ENCODE results near the gene SFXN4. TPM values are rescaled to one million over a fixed set of nuclear protein-coding genes. Genes with fewer than 3 reads are reported as not detected.
"Not testable (repeated sequence)": the region's sequence is repeated elsewhere in the genome, so short reads cannot be mapped to it uniquely, and the experiment has no call there.

SFXN4 gene
- total RNA-seq, 1 experiment from 2014 or later = 67.0 TPM

DNA sequence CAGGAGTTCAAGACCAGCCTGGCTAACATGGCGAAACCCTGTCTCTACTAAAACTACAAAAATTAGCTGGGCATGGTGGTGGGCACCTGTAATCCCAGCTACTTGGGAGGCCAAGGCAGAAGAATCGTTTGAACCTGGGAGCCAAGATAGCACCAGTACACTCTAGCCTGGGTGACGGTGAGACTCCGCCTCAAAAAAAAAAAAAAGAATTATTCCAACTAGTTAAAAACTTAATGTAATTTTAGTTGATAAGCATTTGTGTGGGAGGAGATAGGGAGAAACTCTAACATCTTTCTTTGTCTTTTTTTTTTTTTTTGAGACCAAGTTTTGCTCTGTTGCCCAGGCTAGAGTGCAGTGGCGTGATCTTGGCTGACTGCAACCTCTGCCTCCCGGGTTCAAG is 58.4 kb downstream of the SFXN4 start:
- H3K27me3 ChIP-seq (ENCODE audit: control insufficient read depth, insufficient read depth, low read length); POLR2A ChIA-PET; intact Hi-C loops (cut with micrococcal nuclease; ENCODE audit: unreplicated experiment); H3K27ac ChIP-seq (ENCODE audit: low read length); H3K9me3 ChIP-seq (ENCODE audit: control insufficient read depth, insufficient read depth, low read depth, low read length); H3K4me3 ChIP-seq (ENCODE audit: low read depth in 2 of 2, low read length in 2 of 2); DNase-seq (ENCODE audit: low read depth, low spot score); BruUV-seq (replicated peaks); CTCF ChIA-PET; in situ Hi-C loops (cut with HindIII; ENCODE audit: low pct_unique_long_range_greater_than_20kb, low sequenced_read_pairs); ATAC-seq: not testable (repeated sequence)
- peaks cover 10% of the 10 kb centered on the region for H3K36me3 ChIP-seq (ENCODE audit: control insufficient read depth, insufficient read depth, low read length)
- peaks cover 15% of the 10 kb centered on the region for H3K4me1 ChIP-seq (ENCODE audit: control insufficient read depth, insufficient read depth, low read length)

DNA sequence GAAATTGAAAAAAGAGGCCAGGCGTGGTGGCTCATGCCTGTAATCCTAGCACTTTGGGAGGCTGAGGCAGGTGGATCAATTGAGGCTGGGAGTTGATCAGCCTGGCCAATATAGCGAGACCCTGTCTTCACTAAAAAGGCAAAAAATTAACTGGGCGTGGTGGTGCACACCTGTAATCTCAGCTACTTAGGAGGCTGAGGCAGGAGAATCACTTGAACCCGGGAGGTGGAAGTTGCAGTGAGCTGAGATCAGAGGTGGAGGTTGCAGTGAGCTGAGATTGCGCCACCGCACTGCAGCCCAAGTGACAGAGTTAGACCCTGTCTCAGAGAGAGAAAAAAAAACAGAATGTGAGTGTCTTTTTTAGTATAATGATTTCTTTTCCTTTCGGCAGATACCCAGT is 59.6 kb downstream of the SFXN4 start:
- ATAC-seq; BruUV-seq (replicated peaks); CTCF ChIA-PET; H3K9me3 ChIP-seq (ENCODE audit: control insufficient read depth, insufficient read depth, low read depth, low read length); H3K4me3 ChIP-seq (ENCODE audit: low read depth in 2 of 2, low read length in 2 of 2); DNase-seq (ENCODE audit: low read depth, low spot score); intact Hi-C loops (cut with micrococcal nuclease; ENCODE audit: unreplicated experiment); POLR2A ChIA-PET; H3K27ac ChIP-seq (ENCODE audit: low read length); H3K27me3 ChIP-seq (ENCODE audit: control insufficient read depth, insufficient read depth, low read length); in situ Hi-C loops (cut with HindIII; ENCODE audit: low pct_unique_long_range_greater_than_20kb, low sequenced_read_pairs); H3K36me3 ChIP-seq (ENCODE audit: control insufficient read depth, insufficient read depth, low read length): not testable (repeated sequence)
- peaks cover 15% of the 10 kb centered on the region for H3K4me1 ChIP-seq (ENCODE audit: control insufficient read depth, insufficient read depth, low read length)

DNA sequence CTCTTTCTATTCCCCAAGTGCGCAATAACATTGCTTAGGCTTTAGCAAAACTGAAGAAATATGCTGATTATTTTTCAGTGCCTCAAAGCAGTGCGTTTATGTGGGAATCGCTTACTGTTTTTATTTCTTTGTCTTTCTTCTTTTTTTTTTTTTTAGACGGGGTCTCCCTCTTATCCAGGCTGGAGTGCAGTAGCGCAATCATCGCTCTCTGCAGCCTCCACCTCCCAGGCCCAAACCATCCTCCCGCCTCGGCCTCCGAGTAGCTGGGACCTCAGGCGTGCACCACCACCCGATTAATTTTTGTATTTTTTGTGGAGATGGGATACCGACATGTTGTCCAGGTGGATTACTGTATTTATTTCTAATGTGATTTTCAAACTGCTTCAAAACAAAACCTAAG is 60.4 kb downstream of the SFXN4 start:
- ChIA-PET CTCF (no interaction called here), POLR2A (no interaction called here)
- H3K4me3 ChIP-seq (ENCODE audit: low read depth in 2 of 2, low read length in 2 of 2) = peak overlapping the region; percentile 69 to 90
- ATAC-seq = no peak
- peak overlapping the region; percentile 78 for H3K27ac ChIP-seq (ENCODE audit: low read length)
- H3K9me3 ChIP-seq (ENCODE audit: control insufficient read depth, insufficient read depth, low read depth, low read length) = no peaks in the 10 kb centered on the region
- peaks cover 3% of the 10 kb centered on the region for H3K36me3 ChIP-seq (ENCODE audit: control insufficient read depth, insufficient read depth, low read length)
- in situ Hi-C loops (cut with HindIII; ENCODE audit: low pct_unique_long_range_greater_than_20kb, low sequenced_read_pairs) (no loop called here), intact Hi-C loops (cut with micrococcal nuclease; ENCODE audit: unreplicated experiment) (no loop called here)
- BruUV-seq (replicated peaks) = TSS peak; percentile 81
- no peaks in the 10 kb centered on the region for H3K27me3 ChIP-seq (ENCODE audit: control insufficient read depth, insufficient read depth, low read length)
- DNase-seq (ENCODE audit: low read depth, low spot score) = no peak
- TF ChIP-seq, protein P1, sequence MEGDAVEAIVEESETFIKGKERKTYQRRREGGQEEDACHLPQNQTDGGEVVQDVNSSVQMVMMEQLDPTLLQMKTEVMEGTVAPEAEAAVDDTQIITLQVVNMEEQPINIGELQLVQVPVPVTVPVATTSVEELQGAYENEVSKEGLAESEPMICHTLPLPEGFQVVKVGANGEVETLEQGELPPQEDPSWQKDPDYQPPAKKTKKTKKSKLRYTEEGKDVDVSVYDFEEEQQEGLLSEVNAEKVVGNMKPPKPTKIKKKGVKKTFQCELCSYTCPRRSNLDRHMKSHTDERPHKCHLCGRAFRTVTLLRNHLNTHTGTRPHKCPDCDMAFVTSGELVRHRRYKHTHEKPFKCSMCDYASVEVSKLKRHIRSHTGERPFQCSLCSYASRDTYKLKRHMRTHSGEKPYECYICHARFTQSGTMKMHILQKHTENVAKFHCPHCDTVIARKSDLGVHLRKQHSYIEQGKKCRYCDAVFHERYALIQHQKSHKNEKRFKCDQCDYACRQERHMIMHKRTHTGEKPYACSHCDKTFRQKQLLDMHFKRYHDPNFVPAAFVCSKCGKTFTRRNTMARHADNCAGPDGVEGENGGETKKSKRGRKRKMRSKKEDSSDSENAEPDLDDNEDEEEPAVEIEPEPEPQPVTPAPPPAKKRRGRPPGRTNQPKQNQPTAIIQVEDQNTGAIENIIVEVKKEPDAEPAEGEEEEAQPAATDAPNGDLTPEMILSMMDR (IDR thresholded peaks at IDR 0.05) = no peak
- peaks cover 15% of the 10 kb centered on the region for H3K4me1 ChIP-seq (ENCODE audit: control insufficient read depth, insufficient read depth, low read length)

DNA sequence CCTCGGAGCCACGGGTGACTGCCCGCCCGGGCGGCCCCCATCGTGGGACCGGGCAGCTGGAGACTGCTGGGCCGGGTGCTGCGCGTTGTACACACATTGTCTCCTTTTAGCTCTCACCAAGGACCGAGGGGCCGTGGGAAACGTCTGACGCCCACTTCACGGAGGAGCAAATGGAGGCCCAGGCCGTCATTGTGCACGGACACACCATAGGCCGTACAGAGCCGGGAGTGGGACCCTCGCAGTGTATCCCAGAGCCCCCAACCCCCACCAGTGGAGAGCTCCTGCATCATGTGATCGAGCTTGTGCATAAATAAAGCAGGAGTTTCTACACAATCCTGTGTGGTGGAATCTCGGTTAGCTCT is 60.9 kb downstream of the SFXN4 start:
- DNase-seq (ENCODE audit: low read depth, low spot score) (no peak), ATAC-seq (peak; percentile 44)
- Histone ChIP-seq H3K36me3 (ENCODE audit: control insufficient read depth, insufficient read depth, low read length) (peaks cover 3% of the 10 kb centered on the region), H3K9me3 (ENCODE audit: control insufficient read depth, insufficient read depth, low read depth, low read length) (no peaks in the 10 kb centered on the region), H3K27ac (ENCODE audit: low read length) (peak overlapping the region; percentile 78), H3K4me1 (ENCODE audit: control insufficient read depth, insufficient read depth, low read length) (peaks cover 15% of the 10 kb centered on the region), H3K4me3 (ENCODE audit: low read depth in 2 of 2, low read length in 2 of 2) (peak overlapping the region; percentile 69 to 90), H3K27me3 (ENCODE audit: control insufficient read depth, insufficient read depth, low read length) (no peaks in the 10 kb centered on the region)
- in situ Hi-C loops (cut with HindIII; ENCODE audit: low pct_unique_long_range_greater_than_20kb, low sequenced_read_pairs) = no loop called here
- no TSS peak for BruUV-seq (replicated peaks)
- POLR2A ChIA-PET = no interaction called here
- TF ChIP-seq, protein P2, sequence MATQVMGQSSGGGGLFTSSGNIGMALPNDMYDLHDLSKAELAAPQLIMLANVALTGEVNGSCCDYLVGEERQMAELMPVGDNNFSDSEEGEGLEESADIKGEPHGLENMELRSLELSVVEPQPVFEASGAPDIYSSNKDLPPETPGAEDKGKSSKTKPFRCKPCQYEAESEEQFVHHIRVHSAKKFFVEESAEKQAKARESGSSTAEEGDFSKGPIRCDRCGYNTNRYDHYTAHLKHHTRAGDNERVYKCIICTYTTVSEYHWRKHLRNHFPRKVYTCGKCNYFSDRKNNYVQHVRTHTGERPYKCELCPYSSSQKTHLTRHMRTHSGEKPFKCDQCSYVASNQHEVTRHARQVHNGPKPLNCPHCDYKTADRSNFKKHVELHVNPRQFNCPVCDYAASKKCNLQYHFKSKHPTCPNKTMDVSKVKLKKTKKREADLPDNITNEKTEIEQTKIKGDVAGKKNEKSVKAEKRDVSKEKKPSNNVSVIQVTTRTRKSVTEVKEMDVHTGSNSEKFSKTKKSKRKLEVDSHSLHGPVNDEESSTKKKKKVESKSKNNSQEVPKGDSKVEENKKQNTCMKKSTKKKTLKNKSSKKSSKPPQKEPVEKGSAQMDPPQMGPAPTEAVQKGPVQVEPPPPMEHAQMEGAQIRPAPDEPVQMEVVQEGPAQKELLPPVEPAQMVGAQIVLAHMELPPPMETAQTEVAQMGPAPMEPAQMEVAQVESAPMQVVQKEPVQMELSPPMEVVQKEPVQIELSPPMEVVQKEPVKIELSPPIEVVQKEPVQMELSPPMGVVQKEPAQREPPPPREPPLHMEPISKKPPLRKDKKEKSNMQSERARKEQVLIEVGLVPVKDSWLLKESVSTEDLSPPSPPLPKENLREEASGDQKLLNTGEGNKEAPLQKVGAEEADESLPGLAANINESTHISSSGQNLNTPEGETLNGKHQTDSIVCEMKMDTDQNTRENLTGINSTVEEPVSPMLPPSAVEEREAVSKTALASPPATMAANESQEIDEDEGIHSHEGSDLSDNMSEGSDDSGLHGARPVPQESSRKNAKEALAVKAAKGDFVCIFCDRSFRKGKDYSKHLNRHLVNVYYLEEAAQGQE (IDR thresholded peaks at IDR 0.05; ENCODE audit: insufficient read depth in 1 of 2, low read depth in 2 of 2, low read length in 1 of 2) = 0 out of 4 replicates have a peak, but pooled peaks of 1 of the 2 experiments have one; percentile 4
- no peak for TF ChIP-seq SIN3A (IDR thresholded peaks at IDR 0.05; ENCODE audit: borderline replicate concordance, insufficient read depth, low read depth, low read length)
- CTCF ChIA-PET = no interaction called here
- intact Hi-C loops (cut with micrococcal nuclease; ENCODE audit: unreplicated experiment) = no loop called here

Measured in Panc1 (cell line).